Kidney tubule cell (primary cell): ENCODE data around the gene NAV3.
A peak's percentile ranks its signal among the peaks of the same experiment; 100 is the strongest.

Experiments used
- DNase-seq: peaks from one replicate; pipeline ENCODE4 v3.0.0-alpha.2; 2018; ENCODE audit warnings: low spot score

The NAV3 gene, protein sequence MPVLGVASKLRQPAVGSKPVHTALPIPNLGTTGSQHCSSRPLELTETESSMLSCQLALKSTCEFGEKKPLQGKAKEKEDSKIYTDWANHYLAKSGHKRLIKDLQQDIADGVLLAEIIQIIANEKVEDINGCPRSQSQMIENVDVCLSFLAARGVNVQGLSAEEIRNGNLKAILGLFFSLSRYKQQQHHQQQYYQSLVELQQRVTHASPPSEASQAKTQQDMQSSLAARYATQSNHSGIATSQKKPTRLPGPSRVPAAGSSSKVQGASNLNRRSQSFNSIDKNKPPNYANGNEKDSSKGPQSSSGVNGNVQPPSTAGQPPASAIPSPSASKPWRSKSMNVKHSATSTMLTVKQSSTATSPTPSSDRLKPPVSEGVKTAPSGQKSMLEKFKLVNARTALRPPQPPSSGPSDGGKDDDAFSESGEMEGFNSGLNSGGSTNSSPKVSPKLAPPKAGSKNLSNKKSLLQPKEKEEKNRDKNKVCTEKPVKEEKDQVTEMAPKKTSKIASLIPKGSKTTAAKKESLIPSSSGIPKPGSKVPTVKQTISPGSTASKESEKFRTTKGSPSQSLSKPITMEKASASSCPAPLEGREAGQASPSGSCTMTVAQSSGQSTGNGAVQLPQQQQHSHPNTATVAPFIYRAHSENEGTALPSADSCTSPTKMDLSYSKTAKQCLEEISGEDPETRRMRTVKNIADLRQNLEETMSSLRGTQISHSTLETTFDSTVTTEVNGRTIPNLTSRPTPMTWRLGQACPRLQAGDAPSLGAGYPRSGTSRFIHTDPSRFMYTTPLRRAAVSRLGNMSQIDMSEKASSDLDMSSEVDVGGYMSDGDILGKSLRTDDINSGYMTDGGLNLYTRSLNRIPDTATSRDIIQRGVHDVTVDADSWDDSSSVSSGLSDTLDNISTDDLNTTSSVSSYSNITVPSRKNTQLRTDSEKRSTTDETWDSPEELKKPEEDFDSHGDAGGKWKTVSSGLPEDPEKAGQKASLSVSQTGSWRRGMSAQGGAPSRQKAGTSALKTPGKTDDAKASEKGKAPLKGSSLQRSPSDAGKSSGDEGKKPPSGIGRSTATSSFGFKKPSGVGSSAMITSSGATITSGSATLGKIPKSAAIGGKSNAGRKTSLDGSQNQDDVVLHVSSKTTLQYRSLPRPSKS (N-terminal part only)

DNA sequence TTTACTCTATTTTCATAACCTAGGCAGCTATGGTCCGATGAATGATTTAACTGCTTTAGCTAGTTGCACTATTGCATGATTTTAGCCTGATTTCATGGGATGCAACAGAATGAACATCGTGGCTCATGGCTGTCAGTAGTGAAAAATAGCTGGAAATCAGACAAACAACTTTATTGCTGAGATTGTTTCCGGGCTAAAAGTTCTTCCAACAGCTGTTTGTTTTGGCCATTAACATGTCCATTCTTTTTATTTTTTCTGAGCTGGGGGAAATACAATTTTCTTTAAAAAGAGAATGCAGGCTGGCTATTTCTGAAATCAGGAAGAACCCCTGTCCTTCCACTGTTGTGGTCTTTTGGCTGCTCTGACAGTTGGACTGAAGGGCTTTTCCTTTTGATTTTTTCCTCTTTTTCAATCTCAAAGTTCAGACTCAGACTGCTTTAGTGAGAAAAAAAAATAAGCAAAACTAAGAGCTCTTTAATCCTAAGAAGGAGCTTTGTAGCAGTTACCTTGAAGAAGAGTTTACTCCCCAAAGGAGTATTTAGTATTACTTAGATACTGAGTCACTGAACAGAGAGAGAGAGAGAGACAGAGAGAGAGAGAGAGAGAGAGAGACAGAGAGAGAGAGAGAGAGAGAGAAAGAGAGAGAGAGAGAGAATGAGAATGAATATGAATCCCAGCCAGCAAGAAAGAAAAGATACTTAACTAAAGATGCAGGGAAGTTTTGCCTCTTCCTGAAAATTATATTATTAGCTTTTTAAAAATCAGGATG lies at the start of gene NAV3:
TSS of gene NAV3 (plus strand) at position 312 of the 769 bp plus-strand sequence. CDS start 568 bp downstream, outside the sequence.
- no peak for DNase-seq

DNA sequence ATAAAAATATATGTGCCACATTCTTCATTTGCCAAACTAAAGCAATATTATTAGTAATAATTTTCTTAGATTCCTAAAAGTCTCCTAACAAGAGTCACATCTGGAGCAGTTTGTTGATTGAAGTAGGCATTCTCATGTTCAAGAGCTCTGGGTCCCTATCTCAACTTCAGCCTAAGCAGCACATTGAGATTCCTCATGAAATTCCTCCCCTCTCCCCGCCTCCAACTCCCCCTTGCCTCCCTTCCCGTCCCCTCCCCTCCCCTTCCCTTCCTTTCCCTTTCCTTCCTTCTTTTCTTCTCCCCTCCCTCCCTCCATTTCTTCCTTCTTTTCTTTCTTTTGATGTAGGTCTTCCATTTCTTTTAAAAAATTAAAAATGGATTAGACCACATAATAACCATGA lies 48.7 kb upstream of the NAV3 start:
- DNase-seq = no peak

DNA sequence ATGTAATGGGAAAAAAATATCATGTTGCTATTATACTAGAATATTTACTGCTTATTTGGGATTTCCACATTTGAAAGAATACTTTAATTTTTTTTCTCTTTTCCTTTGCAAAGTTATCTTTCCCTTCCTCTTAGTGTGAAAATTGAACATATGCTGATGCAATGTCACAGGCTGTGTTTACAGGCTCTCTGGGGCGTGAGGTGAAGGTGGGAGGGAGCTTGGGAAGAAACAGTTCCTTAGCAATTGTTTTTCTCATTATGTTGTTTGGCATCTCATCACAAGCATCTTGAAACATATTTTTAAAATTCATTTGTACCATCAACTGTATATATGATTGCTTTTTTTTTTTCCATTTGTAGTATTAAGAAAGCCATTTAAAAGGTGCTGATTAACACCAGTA lies 47.9 kb upstream of the NAV3 start:
- DNase-seq = no peak

DNA sequence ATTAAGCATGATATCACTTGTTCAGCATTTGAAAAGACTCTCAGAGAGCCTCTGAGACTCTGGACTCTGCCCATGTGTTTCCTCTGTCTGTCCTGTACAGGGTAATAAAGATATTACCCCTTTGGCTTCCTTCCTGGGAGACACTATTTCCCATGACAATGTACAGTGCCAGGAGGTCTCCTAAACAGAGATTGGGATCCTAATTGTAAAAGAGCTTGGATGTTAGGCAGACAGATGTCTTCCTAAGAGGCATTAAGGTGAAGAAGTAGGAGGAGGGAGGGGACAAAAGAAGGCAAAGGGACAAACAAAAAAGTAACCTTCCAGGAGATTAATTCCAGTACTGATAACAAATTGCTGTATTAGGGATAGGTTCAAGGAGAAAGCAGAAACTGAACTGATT lies 45.5 kb upstream of the NAV3 start:
- no peak for DNase-seq

DNA sequence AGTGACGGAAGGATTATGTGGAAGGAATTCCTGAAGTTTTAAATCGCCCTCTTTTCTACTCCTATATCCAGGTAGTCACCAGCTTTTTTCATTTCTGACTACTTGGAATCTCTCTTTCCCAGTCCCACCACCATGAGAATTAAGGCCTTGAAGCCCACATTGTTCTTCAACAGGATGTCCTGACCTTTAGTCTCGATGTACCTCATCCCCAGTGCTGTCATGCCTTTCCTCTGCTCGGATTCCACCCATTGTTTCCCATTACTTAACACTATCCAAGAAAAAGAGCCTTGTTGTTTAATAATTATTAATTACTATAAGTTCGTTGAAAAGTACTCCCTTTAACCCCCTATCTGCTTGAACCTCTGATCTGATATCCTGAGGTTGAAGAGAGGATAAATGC lies 44.0 kb upstream of the NAV3 start:
- DNase-seq = no peak

DNA sequence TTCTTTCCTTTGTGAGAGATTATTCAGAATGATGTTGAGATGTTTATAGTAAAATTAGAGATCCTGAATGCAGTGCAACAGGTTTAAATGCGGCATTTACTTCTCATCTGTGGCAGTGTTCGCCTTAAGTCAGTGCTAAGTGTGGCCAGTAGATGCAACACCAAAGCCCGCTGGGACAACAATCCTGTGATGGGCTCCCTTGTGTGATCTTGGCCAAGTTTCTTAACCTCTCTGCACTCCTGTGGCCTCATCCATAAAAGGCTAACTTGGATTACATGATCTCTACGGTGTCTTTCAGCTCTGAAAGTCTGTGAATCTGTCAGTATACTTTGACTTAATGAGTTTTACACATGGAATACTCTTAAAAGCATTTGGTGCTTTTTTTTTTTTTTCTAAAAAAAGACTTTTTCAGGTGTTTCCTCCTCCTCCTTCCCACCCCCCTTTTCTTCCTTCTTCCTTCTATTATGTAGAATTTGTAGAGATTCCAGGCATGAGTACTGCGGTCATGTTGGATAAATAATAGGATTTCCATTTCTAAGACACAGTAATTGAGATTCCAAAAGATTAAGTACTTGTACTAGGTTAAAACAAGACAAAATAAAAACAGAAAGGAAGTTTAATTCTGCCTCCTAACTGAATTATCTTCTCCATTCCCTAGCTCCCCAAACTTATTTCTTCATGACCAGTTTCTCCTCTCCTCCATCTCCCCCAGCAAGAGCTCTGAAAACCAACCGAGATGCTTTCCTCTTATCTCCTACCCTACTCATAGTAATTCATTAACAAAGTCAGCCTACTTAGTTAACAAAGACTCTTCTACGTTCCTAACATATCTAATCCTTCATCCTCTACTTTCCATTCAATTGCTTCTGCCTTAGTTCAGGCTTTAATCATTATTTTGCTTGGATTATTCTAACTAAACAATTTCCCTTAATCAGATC lies 42.2 kb upstream of the NAV3 start:
- no peak for DNase-seq

DNA sequence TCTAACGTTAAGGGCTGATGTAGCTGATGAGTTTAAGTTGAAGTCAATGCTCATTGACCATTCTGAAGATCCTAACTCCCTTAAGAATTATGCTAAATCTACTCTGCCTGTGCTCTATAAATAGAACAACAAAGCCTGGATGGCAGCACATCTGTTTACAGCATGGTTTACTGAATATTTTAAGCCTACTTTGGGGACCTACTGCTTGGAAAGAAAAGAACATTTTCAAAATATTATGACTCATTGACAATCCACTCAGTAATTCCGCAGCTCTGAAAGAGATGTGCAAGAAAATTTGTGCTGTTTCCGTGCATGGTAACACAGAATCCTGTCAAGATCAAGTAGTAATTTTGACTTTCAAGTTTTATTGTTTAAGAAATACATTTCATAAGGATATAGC lies 35.0 kb upstream of the NAV3 start:
- no peak for DNase-seq

DNA sequence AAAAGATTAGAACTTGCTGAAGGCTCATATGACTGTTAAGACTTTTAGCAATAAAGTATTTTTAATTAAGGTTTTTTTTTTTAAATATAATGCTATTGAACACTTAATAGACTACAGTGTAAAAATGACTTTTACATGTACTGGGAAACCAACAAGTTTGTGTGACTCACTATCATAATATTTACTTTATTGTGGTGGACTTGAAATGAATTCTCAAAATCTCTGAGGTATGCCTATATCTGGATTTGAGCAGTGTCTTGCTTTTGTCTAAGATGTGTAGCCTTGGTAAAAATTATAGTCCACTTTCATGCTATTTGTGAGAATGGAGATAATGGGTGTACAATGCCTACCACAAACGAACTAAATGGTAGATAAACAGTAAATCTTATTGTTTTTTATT lies 33.9 kb upstream of the NAV3 start:
- no peak for DNase-seq

DNA sequence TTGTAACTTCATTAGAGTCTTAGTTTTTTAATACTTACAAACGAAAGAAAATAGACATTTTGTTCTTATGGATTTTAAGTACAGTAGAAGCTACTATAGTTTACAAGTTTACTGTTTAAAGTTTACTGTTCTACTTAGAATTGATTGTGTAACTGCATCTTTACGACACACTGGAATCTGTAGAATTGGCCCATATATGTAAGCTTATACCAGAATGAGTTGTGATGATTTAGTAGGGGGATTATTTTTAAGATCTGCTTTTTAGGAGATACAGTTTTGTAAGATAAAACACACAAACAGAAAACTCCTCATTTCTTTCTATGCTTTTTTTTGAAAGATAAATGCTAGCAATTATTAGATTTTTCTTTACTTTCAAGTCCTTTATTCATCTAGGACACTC lies 30.2 kb upstream of the NAV3 start:
- DNase-seq = no peak

DNA sequence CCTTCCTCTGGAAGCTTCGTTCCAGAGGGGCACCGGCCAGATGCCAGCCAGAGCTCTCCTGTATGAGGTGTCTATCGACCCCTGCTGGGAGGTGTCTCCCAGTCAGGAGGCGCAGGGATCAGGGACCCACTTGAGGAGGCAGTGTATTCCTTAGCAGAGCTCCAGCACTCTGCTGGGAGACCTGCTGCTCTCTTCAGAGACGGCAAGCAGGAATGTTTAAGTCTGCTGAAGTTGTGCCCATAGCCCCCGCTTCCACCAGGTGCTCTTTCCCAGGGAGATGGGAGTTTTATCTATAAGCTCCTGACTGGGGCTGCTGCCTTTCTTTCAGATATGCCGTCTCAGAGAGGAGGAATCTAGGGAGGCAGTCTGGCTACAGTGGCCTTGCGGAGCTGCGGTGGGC lies 22.2 kb upstream of the NAV3 start:
- no peak for DNase-seq

DNA sequence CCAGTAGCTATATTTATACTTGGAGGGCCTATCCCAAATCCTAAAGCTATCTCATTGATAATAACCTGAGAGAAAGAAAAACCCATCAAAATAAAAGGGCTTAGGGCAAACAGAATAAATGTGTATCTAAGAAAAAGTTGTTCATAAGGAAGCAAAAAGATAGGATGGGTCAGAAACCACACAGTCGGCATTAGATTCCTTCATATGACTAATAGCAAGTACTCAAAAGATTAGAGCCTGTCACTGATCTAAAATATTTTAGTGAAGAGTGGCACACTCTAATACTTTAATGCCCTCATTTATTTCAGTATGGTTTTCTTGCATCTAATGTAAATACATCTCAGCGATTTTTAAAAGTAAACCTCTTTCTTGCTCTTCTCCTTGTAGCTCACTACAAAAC lies 17.1 kb upstream of the NAV3 start:
- DNase-seq = no peak

DNA sequence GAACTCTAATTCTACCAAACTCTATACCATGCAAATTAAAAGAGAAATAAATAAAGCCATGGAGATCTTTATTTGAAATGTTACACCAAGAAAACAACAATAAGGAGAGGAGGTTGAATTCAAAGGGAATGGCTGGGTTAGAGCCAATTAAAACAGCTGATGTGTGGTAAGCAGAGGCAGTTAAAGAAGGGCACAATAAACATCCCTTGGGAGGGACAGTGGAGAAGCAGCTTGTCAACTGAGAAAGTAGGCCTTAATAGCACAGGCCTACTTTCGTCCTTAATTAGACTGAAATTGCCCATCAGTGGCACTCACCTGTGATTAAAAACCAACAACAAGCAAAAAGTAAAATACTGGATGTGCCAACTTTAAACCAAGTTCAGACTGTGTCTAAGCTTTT lies 16.3 kb upstream of the NAV3 start:
- DNase-seq = no peak

DNA sequence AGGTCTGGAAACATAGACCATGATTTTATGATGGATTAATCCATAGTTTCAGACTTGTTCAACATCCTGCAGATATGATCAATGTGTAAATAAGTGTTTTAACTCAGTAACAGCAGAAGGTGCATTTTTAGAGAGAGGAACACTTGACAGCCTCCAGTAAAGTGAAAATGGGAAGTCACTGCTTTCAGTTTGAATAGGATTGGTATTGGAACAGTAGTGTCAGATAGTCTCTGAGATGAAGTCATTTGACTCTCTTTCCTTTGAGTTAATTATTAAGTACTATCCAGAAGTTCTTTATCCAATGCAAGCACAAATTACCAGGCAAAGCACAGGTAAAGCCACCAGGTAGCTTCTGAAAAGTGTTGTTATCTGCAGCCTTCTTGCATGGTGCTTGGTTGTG lies 14.5 kb upstream of the NAV3 start:
- DNase-seq = peak; percentile 3

DNA sequence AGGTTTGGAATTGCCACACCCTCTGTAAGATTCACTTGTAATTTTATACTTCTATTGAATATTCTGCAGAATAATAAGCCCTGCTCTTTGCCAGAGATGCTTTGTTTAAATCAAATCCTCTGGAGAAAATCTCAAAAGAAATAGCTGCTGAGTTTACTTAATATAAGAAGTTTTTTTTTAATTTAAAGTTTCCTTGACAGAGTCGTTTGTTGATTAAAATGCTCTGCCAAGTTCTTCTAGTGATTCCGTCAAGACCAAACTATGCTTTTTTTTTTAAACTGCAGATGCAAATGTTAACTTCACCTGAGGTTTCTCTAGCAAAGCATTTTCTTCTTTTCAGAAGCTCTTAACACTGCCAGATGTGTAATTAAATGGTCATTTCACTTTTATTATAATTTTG lies 13.4 kb upstream of the NAV3 start:
- DNase-seq = no peak

DNA sequence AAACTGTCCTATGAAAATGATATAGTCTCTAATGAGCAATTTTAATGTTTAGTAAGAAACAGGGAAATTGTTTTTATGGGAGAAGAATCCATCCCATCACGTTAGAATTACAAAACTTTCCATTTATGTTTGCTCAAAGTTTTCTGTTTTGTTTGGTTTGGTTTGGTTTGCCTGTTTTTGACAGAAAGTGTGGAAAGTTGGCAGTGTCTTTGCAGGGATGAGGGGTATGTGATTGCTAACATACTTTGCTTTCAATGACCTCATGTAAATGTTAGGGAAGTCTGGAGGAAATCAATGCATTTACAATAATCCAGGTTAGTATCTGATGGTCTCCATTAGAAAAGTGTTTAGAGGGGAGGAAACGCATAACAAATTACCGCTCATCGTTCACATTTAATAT lies 12.3 kb upstream of the NAV3 start:
- DNase-seq = no peak

DNA sequence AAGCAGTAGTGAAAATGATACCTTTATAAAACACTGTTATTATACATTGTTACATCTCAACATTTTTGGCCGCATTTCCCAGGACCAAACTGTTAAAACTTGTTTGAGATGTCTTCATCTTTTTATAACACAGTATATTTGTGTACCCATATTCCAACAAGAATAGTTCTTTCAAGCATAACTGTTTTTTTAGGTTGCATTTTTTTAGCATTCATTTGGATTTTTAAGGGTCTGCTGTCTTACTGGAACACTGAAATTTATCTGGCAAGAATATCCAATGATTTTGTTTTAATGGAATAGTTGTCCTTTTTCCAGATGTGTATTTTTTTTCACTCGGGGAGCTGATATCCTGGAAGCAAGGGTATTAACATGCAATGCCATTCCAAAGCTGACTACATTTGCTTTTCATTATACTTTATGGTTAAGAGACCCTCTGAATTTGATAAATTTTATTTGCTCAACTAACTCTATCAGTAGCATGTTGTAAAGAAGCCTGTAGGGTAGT lies 8.9 kb upstream of the NAV3 start:
- no peak for DNase-seq

DNA sequence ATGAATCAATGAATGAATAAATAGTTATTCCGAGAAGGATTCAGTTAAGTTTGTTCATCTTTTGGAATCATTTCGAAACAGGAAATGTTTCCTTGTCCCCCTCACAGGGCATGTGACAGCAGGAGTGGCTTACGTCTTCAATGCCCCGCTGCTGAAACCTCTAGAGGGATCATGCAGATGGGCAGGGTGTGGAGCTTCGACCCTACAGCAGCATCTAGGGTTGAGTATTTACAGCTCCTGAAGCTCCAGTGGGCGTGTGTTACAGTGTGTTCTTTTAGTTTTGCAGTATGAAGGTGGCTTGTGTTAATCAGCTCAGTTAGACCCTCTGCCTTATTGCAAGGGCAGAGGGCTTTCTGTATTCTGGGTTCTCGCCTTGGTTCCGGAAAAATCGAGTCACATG lies 2.6 kb downstream of the NAV3 start:
- no peak for DNase-seq

DNA sequence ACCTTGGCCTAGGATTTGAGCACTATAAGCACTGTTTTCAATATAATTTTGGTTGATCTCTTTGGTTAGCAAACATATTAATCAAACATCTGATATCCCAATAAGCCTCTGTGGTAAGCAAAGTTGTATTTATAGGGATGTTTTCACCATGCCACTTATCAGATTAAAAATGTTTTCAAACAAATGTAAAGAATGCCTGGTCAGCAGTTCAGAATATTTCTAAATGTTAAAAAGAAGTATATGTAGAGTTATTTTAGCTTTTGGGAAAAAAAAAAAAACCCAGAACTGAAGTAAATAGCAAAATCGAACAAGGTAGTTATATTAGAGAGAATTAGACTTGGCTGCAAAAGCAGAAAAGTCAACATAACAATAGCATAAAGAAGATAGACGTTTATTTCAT lies 3.9 kb downstream of the NAV3 start:
- no peak for DNase-seq

DNA sequence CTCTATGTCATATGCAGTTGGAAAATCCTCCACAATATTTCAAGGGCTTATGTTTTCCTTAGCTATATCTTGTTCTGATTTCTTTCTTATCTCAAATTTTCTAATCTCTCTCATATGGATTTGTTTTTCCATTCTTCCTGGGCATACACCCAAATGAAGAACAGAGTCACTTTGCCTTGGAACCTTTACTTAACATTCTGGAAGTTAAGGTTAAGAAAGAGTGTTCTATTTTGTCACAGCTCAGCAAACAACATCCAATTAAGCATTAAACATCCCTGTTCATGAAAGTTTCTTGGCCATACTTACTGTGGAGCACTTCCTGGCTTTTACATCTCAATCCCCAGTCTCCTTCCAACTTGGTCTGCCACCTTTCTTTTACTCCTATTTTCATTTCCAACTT lies 5.3 kb downstream of the NAV3 start:
- DNase-seq = no peak

DNA sequence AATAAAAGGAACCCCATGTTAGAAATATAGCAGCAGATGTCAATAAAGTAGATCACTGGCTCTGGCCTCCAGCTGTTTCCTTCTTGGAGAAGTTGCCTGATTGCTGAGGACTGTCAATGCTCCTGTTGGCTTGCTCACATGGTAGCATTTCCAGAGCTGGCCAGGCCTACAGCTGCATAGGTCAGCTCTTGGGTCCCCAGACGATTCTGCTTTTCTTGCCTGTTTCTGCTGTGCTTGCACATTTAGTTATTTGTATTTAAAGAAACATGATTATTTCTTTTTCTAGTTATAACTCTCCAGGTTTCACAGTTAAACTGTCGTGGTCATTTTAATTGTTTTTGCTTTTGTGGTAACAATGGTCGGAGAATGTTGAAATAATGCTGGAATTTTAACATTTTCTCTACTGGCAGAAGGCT lies 7.2 kb downstream of the NAV3 start:
- DNase-seq = no peak

DNA sequence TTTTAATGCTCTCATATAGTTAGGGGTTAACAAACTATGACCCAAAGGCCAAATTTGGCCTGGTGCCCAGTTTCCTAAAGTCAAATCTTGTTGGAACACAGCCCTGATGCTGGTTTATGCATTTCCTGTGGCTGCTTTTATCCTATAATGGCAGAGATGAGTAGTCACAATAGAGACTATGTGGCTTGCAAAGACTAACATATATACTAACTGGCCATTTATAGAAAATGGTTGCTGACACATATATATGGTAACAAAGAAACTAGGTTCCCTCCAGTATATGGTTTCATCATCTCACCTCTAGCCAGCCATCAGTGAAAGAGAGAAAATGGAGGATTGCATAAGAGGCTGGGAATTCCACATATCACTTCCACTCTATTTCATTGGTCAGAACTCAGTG lies 10.8 kb downstream of the NAV3 start:
- DNase-seq = no peak
